Lower lobe of right lung (tissue), 2 donors: ENCODE measurements around the gene C1orf105. TPM values are rescaled to one million over a fixed set of nuclear protein-coding genes. Genes with fewer than 3 reads are reported as not detected.

Source experiments
- ATAC-seq, 2 donors: fragments of 200-7000 bp; cut with Tn5 transposase; one replicate each; pipeline ENCODE4 v1.9.1; 2020 to 2022; ENCODE audit warnings: mild to moderate bottlenecking in 2 of 2, moderate library complexity in 2 of 2
- DNase-seq: peaks from one replicate; pipeline ENCODE4 v3.0.0-alpha.2; 2020
- H3K27ac ChIP-seq: fragments of 200-600 bp; one replicate; pipeline ENCODE4 v1.8.0; 2022
- H3K27me3 ChIP-seq: fragments of 200-600 bp; one replicate; pipeline ENCODE4 v1.8.0; 2022; ENCODE audit warnings: low read depth
- H3K36me3 ChIP-seq: fragments of 200-600 bp; one replicate; pipeline ENCODE4 v1.8.0; 2022; ENCODE audit warnings: mild to moderate bottlenecking
- H3K4me1 ChIP-seq: fragments of 200-600 bp; one replicate; pipeline ENCODE4 v1.8.0; 2022
- H3K4me3 ChIP-seq: fragments of 200-600 bp; one replicate; pipeline ENCODE4 v1.8.0; 2022; ENCODE audit warnings: mild to moderate bottlenecking
- H3K9me3 ChIP-seq: fragments of 200-600 bp; one replicate; pipeline ENCODE4 v1.8.0; 2022
- CTCF ChIP-seq: fragments of 200-600 bp; IDR thresholded peaks from one replicate; pipeline ENCODE4 v1.8.0; 2022; ENCODE audit warnings: antibody characterized with exemption, mild to moderate bottlenecking
- intact Hi-C: fragments of 100-400 bp; cut with DNase I; formaldehyde crosslinking; loops from one replicate; pipeline ENCODE4 v1.11.0; 2022
- total RNA-seq: library from RNA; stranded (reverse); fragmentation: NEBNext Ultra II Directional; extraction: Animal tissue kit (Norgen Biotek cat#: 25700); gene quantifications from one replicate; pipeline ENCODE4 v1.2.1, GENCODE V29; 2021
- donor health status: DM: no; HTN: yes; CAD: no; lungs with severe emphysema.

The C1orf105 gene
- total RNA-seq, 1 donor from 2014 or later: not detected

DNA sequence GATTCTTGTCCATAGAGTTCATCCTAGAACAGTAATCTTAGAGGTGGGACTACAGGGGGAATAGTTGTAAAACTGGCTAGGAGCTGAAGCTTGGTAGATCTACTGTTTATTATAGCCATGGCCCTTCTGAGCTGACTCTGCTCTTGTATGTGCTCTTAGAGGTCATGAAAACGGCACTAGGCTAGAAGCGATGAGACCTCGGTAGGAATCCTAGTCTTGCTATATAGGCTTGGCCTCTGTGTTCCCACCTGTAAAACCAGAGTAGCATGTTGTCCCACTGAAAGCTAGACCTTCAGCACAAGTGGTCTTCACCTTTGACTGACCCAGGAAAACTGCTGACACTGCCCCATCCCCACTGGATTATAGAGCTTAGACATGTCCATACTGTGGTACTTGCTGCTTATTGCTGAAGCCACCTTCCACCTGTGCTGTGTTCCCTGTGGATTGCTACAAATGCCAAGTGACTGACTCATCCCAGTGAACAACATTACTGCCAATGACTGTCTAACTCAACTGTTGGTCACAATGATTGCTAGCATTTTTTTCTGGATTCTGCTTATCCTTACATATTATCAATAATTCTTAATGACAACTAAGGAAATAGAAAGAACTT is 46.4 kb downstream of the C1orf105 start:
- H3K9me3 ChIP-seq: no peaks in the 10 kb centered on the region
- H3K4me3 ChIP-seq: no peak overlapping the region
- DNase-seq: no peak
- H3K36me3 ChIP-seq: no peaks in the 10 kb centered on the region
- no peak for TF ChIP-seq CTCF
- no peaks in the 10 kb centered on the region for H3K27me3 ChIP-seq
- H3K27ac ChIP-seq: no peak overlapping the region
- no peak for ATAC-seq
- no peaks in the 10 kb centered on the region for H3K4me1 ChIP-seq
- intact Hi-C loops: no loop called here

DNA sequence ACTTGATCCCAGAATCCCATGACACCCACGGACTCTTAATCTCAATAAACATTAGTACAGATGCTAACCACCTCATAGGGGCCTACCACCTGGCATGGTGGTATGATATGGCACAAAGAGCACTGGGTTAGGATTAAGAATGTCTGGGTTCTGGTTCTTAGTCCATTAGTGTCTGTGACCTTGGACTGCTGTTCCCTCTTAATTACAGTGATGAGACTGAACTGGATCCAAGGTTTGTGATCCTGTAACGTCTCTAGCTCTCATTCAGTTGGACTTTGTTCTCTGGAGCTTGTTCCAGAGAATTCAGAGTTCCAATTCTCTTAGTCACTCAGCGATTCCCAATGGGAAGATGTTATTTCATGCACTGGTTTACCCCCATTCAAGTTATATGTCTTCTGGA is 47.0 kb downstream of the C1orf105 start:
- H3K4me1 ChIP-seq: no peaks in the 10 kb centered on the region
- H3K9me3 ChIP-seq: no peaks in the 10 kb centered on the region
- DNase-seq (no peak), ATAC-seq (no peak)
- H3K36me3 ChIP-seq: no peaks in the 10 kb centered on the region
- H3K4me3 ChIP-seq: no peak overlapping the region
- no peak for TF ChIP-seq CTCF
- no peaks in the 10 kb centered on the region for H3K27me3 ChIP-seq
- intact Hi-C loops: no loop called here
- H3K27ac ChIP-seq: no peak overlapping the region

DNA sequence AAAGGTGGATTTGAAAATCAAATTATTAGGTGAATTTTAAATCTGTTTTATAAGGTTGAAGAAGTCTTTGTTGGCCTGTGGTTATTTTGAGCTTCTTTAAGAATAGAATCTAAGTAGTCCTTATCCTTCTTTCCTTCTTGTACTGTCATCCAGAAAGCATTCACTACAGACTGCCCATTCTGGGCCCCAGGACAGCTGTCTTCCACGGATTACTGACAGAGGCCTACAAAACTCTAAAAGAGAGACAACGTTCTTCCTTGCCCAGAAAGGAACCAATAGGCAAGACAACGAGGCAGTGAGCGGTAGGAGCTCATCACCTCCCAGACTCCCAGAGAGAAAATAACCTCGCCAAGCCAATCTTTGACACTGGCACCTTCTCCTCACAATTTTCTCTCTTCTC is 47.8 kb downstream of the C1orf105 start:
- Histone ChIP-seq H3K27me3 (no peaks in the 10 kb centered on the region), H3K9me3 (no peaks in the 10 kb centered on the region), H3K4me3 (no peak overlapping the region), H3K36me3 (no peaks in the 10 kb centered on the region), H3K27ac (no peak overlapping the region), H3K4me1 (peaks cover under 1% of the 10 kb centered on the region)
- intact Hi-C loops: no loop called here
- no peak for TF ChIP-seq CTCF
- no peak for DNase-seq
- ATAC-seq: no peak

- no peak for TF ChIP-seq CTCF
- DNase-seq: no peak
- intact Hi-C loops: no loop called here
These were observed 49.2 kb downstream of the C1orf105 start for GRCh38 chr1:172469717-172470116.

GRCh38 chr1:172470149-172470548 is 49.7 kb downstream of the C1orf105 start:
- intact Hi-C loops: no loop called here

More at GRCh38 chr1:172469717-172470116, 49.2 kb downstream of the C1orf105 start:
- ATAC-seq: no peak
- H3K9me3 ChIP-seq: no peaks in the 10 kb centered on the region
- peaks cover 7% of the 10 kb centered on the region for H3K4me1 ChIP-seq
- no peak overlapping the region for H3K4me3 ChIP-seq
- no peaks in the 10 kb centered on the region for H3K27me3 ChIP-seq
- no peaks in the 10 kb centered on the region for H3K36me3 ChIP-seq
- no peak overlapping the region for H3K27ac ChIP-seq

More at GRCh38 chr1:172470149-172470548, 49.7 kb downstream of the C1orf105 start:
- H3K27ac ChIP-seq: no peak overlapping the region
- no peaks in the 10 kb centered on the region for H3K9me3 ChIP-seq
- DNase-seq (no peak), ATAC-seq (no peak)
- H3K4me3 ChIP-seq: no peak overlapping the region
- no peaks in the 10 kb centered on the region for H3K27me3 ChIP-seq
- TF ChIP-seq CTCF: no peak
- no peaks in the 10 kb centered on the region for H3K36me3 ChIP-seq
- H3K4me1 ChIP-seq: peaks cover 7% of the 10 kb centered on the region
